ENCODE measurements around the gene PAXIP1.

The PAXIP1 gene

GRCh38 chr7:154913638-154914307 is 89.2 kb downstream of the PAXIP1 start:
- in situ Hi-C loops (cut with MboI; ENCODE audit: low pct_unique_long_range_greater_than_20kb, low sequenced_read_pairs, unreplicated experiment) = no loop called here

DNA sequence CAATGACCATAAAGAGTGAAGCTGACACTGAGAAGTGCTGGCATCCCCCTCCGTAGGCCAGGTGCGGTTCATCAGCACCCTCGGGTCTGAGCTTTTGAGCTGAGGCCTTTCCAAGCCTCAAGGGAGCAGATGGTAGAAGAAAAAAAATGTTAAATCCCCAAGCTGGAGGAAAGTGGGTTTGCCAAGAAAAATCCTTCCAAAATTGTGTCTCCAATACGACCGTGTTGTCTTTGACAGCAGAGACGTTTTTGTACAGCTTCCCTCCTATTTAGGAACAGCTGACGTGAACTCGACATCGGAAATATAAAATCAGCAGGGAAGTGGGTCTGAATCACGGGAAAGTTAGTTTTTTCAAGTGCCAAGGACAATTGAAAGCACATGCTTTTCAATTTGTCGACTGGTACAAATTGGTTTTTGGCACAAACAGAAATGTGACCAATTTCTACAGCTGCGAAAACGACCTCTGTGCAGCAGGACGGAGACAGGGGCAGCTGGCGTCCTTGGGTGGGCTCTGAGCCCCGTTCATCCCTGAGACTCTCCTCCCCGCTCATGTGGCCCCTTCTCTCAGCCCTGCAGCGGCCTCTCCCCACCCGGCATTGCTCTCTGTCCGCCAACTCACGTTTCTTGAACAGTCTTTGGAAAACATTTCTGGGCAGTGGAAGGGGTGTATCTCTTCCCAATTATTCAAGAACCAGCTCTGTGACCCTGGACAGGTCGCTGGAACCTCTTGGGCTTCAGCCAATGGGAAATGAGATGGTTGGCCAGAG is 89.9 kb downstream of the PAXIP1 start:
- no peak for DNase-seq (ENCODE audit: low spot score)
- no peak for TF ChIP-seq CTCF (IDR thresholded peaks at IDR 0.05; ENCODE audit: extremely low read depth, insufficient read depth, missing control alignments)
- in situ Hi-C loops (cut with MboI; ENCODE audit: low pct_unique_long_range_greater_than_20kb, low sequenced_read_pairs, unreplicated experiment) = no loop called here

More at GRCh38 chr7:154913638-154914307, 89.2 kb downstream of the PAXIP1 start:
- DNase-seq (ENCODE audit: low spot score) = peak; percentile 87
- peak; percentile 93 for TF ChIP-seq CTCF (IDR thresholded peaks at IDR 0.05; ENCODE audit: extremely low read depth, insufficient read depth, missing control alignments)

DNA sequence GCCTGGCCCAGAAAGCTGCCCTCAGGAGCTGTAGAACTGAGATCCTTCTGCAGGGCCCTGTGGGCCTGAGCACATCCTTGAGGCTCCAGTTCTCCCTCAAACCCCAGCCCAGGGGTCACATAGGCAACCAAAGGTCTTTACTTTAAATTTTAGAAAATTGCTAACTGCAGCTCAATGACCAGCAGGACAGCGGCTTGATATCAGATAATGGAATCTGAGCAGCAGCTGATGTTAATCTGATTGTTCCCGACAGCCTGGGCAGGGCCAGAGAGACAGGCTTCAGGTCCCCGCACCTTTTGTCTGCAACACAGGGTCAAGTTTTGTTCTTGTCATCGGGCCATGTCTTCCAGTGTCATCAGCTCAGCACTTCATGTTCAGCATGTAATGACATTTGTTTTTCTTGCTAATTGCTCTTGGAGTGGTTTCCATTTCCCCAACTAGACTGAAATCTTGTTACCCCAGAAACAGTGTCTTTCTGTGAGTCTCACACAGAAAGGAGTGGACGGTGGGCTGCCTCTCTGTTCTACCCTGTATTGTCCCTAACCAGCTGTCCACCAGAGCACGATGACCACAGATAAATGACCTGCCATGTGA is 91.0 kb downstream of the PAXIP1 start:
- in situ Hi-C loops (cut with MboI; ENCODE audit: low pct_unique_long_range_greater_than_20kb, low sequenced_read_pairs, unreplicated experiment) = no loop called here
- TF ChIP-seq CTCF (IDR thresholded peaks at IDR 0.05; ENCODE audit: extremely low read depth, insufficient read depth, missing control alignments) = no peak
- DNase-seq (ENCODE audit: low spot score) = no peak

DNA sequence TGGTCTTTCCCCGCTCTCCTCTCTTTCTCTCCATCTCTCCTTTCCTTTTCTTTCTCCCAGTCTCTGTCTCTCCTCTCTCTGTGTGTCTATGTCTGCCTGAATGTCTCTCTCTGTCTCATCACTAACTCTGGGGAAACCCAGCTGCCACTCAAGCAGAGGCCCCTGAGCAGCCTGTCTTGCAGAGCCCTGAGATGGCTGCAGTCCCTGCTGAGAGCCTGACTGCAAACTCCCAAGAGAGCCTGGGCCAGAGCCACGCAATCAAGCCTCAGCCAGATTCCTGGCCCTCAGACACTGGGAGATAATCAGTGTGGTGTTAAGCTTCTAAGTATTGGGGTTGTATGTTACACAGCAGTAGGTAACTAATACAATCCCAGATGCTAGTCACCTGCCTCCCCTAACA is 91.5 kb downstream of the PAXIP1 start:
- no peak for TF ChIP-seq CTCF (IDR thresholded peaks at IDR 0.05; ENCODE audit: extremely low read depth, insufficient read depth, missing control alignments)
- in situ Hi-C loops (cut with MboI; ENCODE audit: low pct_unique_long_range_greater_than_20kb, low sequenced_read_pairs, unreplicated experiment) = no loop called here
- no peak for DNase-seq (ENCODE audit: low spot score)

DNA sequence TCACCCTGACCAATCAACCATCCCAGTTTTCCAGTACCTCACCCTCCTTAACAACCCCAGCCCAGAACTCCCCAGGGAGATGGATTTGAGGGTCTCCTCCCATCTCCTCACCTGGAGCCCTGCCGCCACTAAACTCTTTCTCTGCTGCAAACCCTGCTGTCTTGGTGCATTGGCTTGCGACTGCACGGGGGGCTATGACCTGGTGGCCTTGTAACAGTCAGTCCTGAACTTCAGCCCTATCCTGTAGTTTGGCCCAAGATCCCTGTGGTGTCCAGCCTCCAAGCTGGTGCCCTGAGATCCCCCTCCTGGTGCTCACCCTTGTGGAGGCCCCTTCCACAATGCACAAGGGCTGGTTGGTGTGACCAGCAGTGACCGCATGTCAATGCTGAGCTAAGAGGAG is 91.9 kb downstream of the PAXIP1 start:
- no peak for TF ChIP-seq CTCF (IDR thresholded peaks at IDR 0.05; ENCODE audit: extremely low read depth, insufficient read depth, missing control alignments)
- no peak for DNase-seq (ENCODE audit: low spot score)
- in situ Hi-C loops (cut with MboI; ENCODE audit: low pct_unique_long_range_greater_than_20kb, low sequenced_read_pairs, unreplicated experiment) = no loop called here

- TF ChIP-seq CTCF (IDR thresholded peaks at IDR 0.05; ENCODE audit: extremely low read depth, insufficient read depth, missing control alignments) = no peak
- no peak for DNase-seq (ENCODE audit: low spot score)
- in situ Hi-C loops (cut with MboI; ENCODE audit: low pct_unique_long_range_greater_than_20kb, low sequenced_read_pairs, unreplicated experiment) = no loop called here
These were observed 92.8 kb downstream of the PAXIP1 start for GRCh38 chr7:154910125-154910524.
